Activated CD4-positive, alpha-beta T cell treated with anti-CD3 and anti-CD28 coated beads, Interleukin-2, amount 10 ng/mL, durations not matched to agents 7 days and 5 days (primary cell): ENCODE data around the gene MAGEC3. TPM values are rescaled to one million over a fixed set of nuclear protein-coding genes. Genes with fewer than 3 reads are reported as not detected.
"Not testable (repeated sequence)": the region's sequence is repeated elsewhere in the genome, so short reads cannot be mapped to it uniquely, and the experiment has no call there.

ENCODE experiments used
- CTCF ChIA-PET: fragments of 350-600 bp; sonication (Branson Sonifier 250); formaldehyde crosslinking; loops from one replicate; lab custom pipeline; 2021; ENCODE audit warnings: antibody characterized with exemption; lab: Charles Lee
- POLR2A ChIA-PET: fragments of 350-600 bp; sonication (Branson Sonifier 250); formaldehyde crosslinking; loops from one replicate; lab custom pipeline; 2021; ENCODE audit warnings: antibody characterized with exemption; lab: Charles Lee
- DNase-seq: peaks from one replicate; pipeline ENCODE4 v3.0.0-alpha.2; 2020
- H3K27ac Mint-ChIP-seq: one replicate; pipeline ENCODE4 v1.8.0; 2021; ENCODE audit warnings: mild to moderate bottlenecking, moderate library complexity, mixed read lengths
- H3K27me3 Mint-ChIP-seq: one replicate; pipeline ENCODE4 v1.8.0; 2021; ENCODE audit warnings: mixed read lengths
- H3K36me3 Mint-ChIP-seq: one replicate; pipeline ENCODE4 v1.8.0; 2021; ENCODE audit warnings: low read depth, mixed read lengths
- H3K4me1 Mint-ChIP-seq: one replicate; pipeline ENCODE4 v1.8.0; 2021; ENCODE audit warnings: mixed read lengths
- H3K4me3 Mint-ChIP-seq: one replicate; pipeline ENCODE4 v1.8.0; 2021; ENCODE audit warnings: mild to moderate bottlenecking, moderate library complexity, mixed read lengths
- H3K9me3 Mint-ChIP-seq: one replicate; pipeline ENCODE4 v1.8.0; 2021; ENCODE audit warnings: mixed read lengths
- total RNA-seq, 2 experiments: library from RNA; stranded (reverse); gene quantifications; one replicate each; pipeline ENCODE4 v1.2.3, GENCODE V29; 2021

MAGEC3 gene
- total RNA-seq = not detected

DNA sequence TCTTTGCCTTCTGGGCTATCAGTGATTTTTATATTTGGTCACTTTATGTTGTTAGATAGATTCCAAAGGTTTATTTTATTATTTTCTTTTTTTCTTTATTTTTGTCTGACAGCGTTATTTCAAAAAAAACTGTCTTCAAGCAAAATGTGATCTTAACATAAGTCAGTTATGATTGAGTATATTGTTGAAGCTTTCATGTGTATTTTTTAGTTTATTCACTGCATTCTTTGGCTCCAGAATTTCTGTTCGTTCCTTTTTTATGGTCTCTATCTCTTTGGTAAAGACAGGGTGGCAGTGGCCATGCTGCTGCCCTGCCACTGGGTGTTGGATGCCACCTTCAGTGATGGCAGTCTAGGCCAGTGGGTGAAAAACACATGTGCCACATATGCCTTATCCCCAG lies at the start of gene MAGEC3:
Gene MAGEC3, plus strand, starts transcription at position 301 of the 400 bp plus-strand sequence. Its CDS starts 0 bp downstream, at position 301.
- H3K9me3 Mint-ChIP-seq = peaks cover 6% of the 10 kb centered on the region
- no peak within 1 kb of the TSS for H3K4me3 Mint-ChIP-seq
- no peaks in the 10 kb centered on the region for H3K36me3 Mint-ChIP-seq
- no peak for DNase-seq
- H3K27me3 Mint-ChIP-seq = no peaks in the 10 kb centered on the region
- POLR2A ChIA-PET = no interaction called here
- no peaks in the 10 kb centered on the region for H3K4me1 Mint-ChIP-seq
- H3K27ac Mint-ChIP-seq = no peak within 1 kb of the TSS
- CTCF ChIA-PET = no interaction called here

- CTCF ChIA-PET = no interaction called here
- no peaks in the 10 kb centered on the region for H3K27me3 Mint-ChIP-seq
Observed at GRCh38 chrX:141791856-141792255, 46.3 kb upstream of the MAGEC3 start.

GRCh38 chrX:141811438-141811837 lies 26.7 kb upstream of the MAGEC3 start:
- ChIA-PET CTCF (no interaction called here), POLR2A (no interaction called here)
- Mint-ChIP-seq H3K27ac (no peak overlapping the region), H3K27me3 (no peaks in the 10 kb centered on the region), H3K4me3 (no peak overlapping the region), H3K4me1 (no peaks in the 10 kb centered on the region), H3K36me3 (no peaks in the 10 kb centered on the region), H3K9me3 (no peaks in the 10 kb centered on the region)
- no peak for DNase-seq

More at GRCh38 chrX:141791856-141792255, 46.3 kb upstream of the MAGEC3 start:
- H3K27ac Mint-ChIP-seq = no peak overlapping the region
- POLR2A ChIA-PET = no interaction called here
- H3K9me3 Mint-ChIP-seq = no peaks in the 10 kb centered on the region
- H3K36me3 Mint-ChIP-seq = no peaks in the 10 kb centered on the region
- DNase-seq = no peak
- no peak overlapping the region for H3K4me3 Mint-ChIP-seq
- H3K4me1 Mint-ChIP-seq = no peaks in the 10 kb centered on the region

DNA sequence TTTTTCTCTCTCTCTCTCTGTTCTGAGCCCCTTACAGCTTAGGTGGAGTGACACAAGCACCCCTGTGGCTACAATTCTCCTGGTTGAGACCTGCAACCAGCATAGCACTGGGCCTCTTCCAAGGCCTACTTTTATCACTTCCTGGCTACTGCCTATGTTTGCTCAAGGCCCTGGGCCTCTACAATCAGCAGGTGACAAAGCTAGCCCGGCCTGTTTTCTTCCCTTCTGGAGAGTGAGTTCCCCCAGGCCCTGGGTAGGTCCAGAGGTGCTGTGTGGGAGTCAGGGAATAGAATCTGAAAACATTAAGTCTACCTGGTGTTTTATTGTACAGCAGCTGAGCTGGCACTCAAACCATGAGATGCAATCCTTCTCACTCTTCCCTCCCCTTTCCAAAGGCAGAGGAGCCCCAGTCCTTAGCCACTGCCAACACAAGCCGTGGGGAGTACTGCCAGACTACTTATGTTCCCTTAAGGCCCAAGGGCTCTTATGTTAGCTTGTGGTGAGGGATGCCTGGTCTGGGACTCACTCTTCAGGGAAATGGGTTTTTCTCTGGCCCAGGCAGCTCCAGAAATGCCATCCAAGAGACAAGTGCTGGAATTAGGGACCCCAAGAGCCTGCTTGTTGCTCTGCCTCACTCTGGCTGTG lies 23.8 kb upstream of the MAGEC3 start:
- Mint-ChIP-seq H3K27me3 (no peaks in the 10 kb centered on the region), H3K4me1 (no peaks in the 10 kb centered on the region), H3K4me3 (no peak overlapping the region), H3K9me3 (no peaks in the 10 kb centered on the region), H3K36me3 (no peaks in the 10 kb centered on the region), H3K27ac (no peak overlapping the region)
- ChIA-PET POLR2A (no interaction called here), CTCF (no interaction called here)
- no peak for DNase-seq

DNA sequence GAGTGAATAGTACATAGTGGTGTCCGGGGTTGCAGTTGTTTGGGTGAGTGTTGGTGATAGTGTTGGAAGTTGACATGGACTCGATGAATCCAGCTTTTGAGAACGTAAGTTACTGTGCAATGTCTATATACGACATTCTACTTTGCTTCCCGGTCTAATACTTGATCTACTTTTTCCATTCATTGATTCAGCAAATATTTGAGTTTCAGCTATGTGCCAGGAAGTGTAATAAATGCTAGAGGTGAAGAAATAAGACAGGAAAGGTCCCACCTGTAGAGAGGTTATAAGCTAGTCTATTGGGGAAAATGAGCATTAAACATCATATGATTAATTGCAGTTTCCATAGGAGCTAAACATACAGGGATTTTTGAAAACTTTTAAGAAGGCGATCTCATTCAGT lies 22.2 kb upstream of the MAGEC3 start:
- no peaks in the 10 kb centered on the region for H3K36me3 Mint-ChIP-seq
- H3K4me1 Mint-ChIP-seq = no peaks in the 10 kb centered on the region
- no peaks in the 10 kb centered on the region for H3K9me3 Mint-ChIP-seq
- H3K27ac Mint-ChIP-seq = no peak overlapping the region
- CTCF ChIA-PET = no interaction called here
- H3K27me3 Mint-ChIP-seq = no peaks in the 10 kb centered on the region
- POLR2A ChIA-PET = no interaction called here
- no peak for DNase-seq
- H3K4me3 Mint-ChIP-seq = no peak overlapping the region

GRCh38 chrX:141832247-141832646 lies 5.9 kb upstream of the MAGEC3 start:
- Mint-ChIP-seq H3K4me1 (no peaks in the 10 kb centered on the region), H3K9me3 (no peaks in the 10 kb centered on the region), H3K36me3 (no peaks in the 10 kb centered on the region), H3K4me3 (no peak overlapping the region), H3K27me3 (no peaks in the 10 kb centered on the region), H3K27ac (no peak overlapping the region)
- CTCF ChIA-PET = no interaction called here
- no peak for DNase-seq
- POLR2A ChIA-PET = no interaction called here

DNA sequence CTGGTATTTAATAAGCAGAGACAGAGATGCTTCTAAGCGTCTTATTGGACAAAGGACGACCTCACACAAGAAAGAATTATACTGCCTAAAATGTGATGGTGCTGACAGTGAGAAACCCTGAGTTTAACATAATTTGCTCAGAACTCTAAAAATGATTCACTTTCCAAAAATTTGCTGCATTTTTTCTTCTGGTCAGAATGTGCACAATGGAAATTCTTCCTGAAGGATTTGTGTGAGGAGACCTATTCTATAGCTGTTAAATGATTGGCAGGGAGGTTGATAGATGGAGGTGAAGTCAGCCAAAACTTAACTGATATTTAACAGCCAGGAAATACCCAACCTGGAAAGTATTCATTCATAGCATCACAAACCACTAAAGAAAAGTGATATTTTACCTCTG lies 1.7 kb downstream of the MAGEC3 start:
- H3K27me3 Mint-ChIP-seq = no peaks in the 10 kb centered on the region
- no peak for DNase-seq
- no peaks in the 10 kb centered on the region for H3K4me1 Mint-ChIP-seq
- H3K9me3 Mint-ChIP-seq = peaks cover 6% of the 10 kb centered on the region
- CTCF ChIA-PET = no interaction called here
- H3K36me3 Mint-ChIP-seq = no peaks in the 10 kb centered on the region
- H3K4me3 Mint-ChIP-seq = no peak overlapping the region
- POLR2A ChIA-PET = no interaction called here
- no peak overlapping the region for H3K27ac Mint-ChIP-seq

DNA sequence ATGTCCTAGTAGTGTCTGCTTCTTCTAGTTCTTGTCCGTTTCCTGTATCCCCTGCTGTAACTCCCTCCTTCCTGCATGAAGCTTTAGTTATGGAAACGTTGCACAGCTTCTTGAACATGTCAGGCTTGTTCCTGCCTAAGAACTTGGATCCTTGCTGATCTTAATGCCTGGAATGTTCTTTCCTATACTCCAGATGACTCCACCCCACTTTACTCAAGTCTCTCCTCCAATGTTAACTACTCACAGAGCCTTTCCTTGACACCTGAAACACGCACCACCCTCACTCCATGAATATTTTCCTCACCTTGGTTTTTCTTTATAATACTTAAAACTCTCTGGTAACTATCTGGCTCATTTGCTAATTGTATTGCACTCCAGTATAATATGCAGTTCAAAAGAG lies 19.4 kb downstream of the MAGEC3 start:
- POLR2A ChIA-PET = no interaction called here
- Mint-ChIP-seq H3K4me1 (no peaks in the 10 kb centered on the region), H3K36me3 (no peaks in the 10 kb centered on the region)

GRCh38 chrX:141879616-141880015 lies 41.5 kb downstream of the MAGEC3 start:
- DNase-seq = no peak
- Mint-ChIP-seq H3K27me3 (no peaks in the 10 kb centered on the region), H3K27ac (no peak overlapping the region), H3K4me3 (no peak overlapping the region), H3K9me3 (no peaks in the 10 kb centered on the region), H3K4me1 (no peaks in the 10 kb centered on the region), H3K36me3 (no peaks in the 10 kb centered on the region)
- ChIA-PET CTCF (no interaction called here), POLR2A (no interaction called here)

More for the DNA sequence above, 19.4 kb downstream of the MAGEC3 start:
- no peak for DNase-seq
- CTCF ChIA-PET = no interaction called here
- Mint-ChIP-seq H3K4me3 (no peak overlapping the region), H3K27ac (no peak overlapping the region), H3K9me3 (no peaks in the 10 kb centered on the region), H3K27me3 (no peaks in the 10 kb centered on the region)

DNA sequence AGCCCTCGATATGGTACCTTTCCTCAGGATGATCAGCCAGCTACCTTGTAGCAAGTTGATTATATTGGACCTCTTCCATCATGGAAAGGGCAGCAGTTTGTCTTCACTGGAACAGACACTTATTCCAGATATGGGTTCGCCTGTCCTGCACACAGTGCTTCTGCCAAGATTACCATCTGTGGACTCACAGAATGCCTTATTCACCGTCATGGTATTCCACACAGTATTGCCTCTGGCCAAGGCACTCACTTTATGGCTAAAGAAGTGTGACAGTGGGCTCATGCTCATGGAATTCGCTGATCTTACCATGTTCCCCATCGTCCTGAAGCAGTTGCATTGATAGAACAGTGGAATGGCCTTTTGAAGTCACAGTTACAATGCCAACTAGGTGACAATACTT lies 50.7 kb downstream of the MAGEC3 start:
- H3K4me3 Mint-ChIP-seq, H3K27ac Mint-ChIP-seq, DNase-seq, POLR2A ChIA-PET, H3K36me3 Mint-ChIP-seq, H3K9me3 Mint-ChIP-seq, CTCF ChIA-PET, H3K4me1 Mint-ChIP-seq, H3K27me3 Mint-ChIP-seq: not testable (repeated sequence)

- Mint-ChIP-seq H3K4me3 (no peak overlapping the region), H3K4me1 (no peaks in the 10 kb centered on the region), H3K27me3 (no peaks in the 10 kb centered on the region), H3K27ac (no peak overlapping the region), H3K36me3 (no peaks in the 10 kb centered on the region), H3K9me3 (no peaks in the 10 kb centered on the region)
- CTCF ChIA-PET = no interaction called here
- POLR2A ChIA-PET = no interaction called here
- DNase-seq = no peak
Observed at GRCh38 chrX:141894733-141895132, 56.6 kb downstream of the MAGEC3 start.

GRCh38 chrX:141897690-141898089 lies 59.6 kb downstream of the MAGEC3 start:
- no peak for DNase-seq
- Mint-ChIP-seq H3K36me3 (no peaks in the 10 kb centered on the region), H3K27me3 (no peaks in the 10 kb centered on the region), H3K27ac (no peak overlapping the region), H3K4me1 (no peaks in the 10 kb centered on the region), H3K9me3 (no peaks in the 10 kb centered on the region), H3K4me3 (no peak overlapping the region)
- POLR2A ChIA-PET = no interaction called here
- CTCF ChIA-PET = no interaction called here

GRCh38 chrX:141902366-141902765 lies 64.2 kb downstream of the MAGEC3 start:
- Mint-ChIP-seq H3K36me3 (no peaks in the 10 kb centered on the region), H3K4me1 (no peaks in the 10 kb centered on the region), H3K4me3 (no peak overlapping the region), H3K27ac (no peak overlapping the region), H3K9me3 (no peaks in the 10 kb centered on the region), H3K27me3 (no peaks in the 10 kb centered on the region)
- ChIA-PET CTCF (no interaction called here), POLR2A (no interaction called here)
- no peak for DNase-seq

DNA sequence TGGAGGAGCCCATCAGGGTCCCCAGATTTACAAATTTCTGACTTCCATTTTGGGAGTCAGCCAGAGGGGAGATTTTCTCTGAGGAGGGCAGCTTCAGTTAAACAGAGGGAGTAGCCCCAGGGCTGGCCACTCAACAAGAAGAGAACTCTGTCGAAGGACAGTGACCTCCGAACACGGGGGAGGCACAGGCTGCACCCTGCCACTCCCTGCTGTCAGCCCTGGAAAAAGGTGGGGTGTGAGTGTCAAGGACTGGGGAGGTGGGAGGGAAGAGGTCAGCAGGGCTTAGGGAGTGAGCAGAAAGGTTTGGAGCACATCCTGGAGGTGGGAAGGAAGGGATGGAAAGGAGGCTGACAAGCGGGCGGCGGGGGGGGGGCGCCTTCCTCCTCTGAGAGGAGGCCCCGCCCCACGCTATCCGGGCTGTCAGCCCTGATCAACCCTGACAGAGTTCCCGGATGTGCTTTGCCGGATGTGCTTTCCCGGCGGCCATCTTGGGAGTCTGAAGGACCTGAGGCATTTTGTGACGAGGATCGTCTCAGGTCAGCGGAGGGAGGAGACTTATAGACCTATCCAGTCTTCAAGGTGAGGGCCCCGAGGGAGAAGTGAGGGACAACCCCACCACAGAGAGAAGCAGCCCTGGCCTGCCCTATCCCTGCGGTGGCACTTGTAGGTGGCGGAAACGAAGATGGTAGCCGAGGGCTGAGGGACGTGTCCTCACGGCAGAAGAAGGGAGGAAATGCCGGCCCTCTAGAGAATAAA lies 65.5 kb downstream of the MAGEC3 start, which contains the start of gene MAGEC1:
Gene MAGEC1, plus strand, starts transcription at position 495 of the 756 bp plus-strand sequence. CDS start 1,179 bp downstream, outside the sequence.
- Mint-ChIP-seq H3K4me3 (no peak within 1 kb of the TSS), H3K27me3 (no peaks in the 10 kb centered on the region), H3K27ac (no peak within 1 kb of the TSS), H3K4me1 (no peaks in the 10 kb centered on the region), H3K36me3 (no peaks in the 10 kb centered on the region), H3K9me3 (no peaks in the 10 kb centered on the region)
- ChIA-PET CTCF (no interaction called here), POLR2A (no interaction called here)
- no peak for DNase-seq
